GM12892 (cell line): Measurements from ENCODE around the gene ZNF816.
"Not testable (repeated sequence)": the region's sequence is repeated elsewhere in the genome, so short reads cannot be mapped to it uniquely, and the experiment has no call there.

Experiments used
- DNase-seq: peaks from one replicate; pipeline ENCODE4 v3.0.0; 2011; ENCODE audit not compliant: insufficient read length
- FAIRE-seq: peaks from 2 replicates; lab custom pipeline; 2011; peaks lifted over from hg19 to GRCh38; lab: Jason Lieb, UNC
- POLR2A ChIP-seq: IDR thresholded peaks from 2 replicates; pipeline ENCODE4 v1.6.1; 2011; ENCODE audit warnings: low read depth, low read length, control low read depth
- POLR2AphosphoS5 ChIP-seq: IDR thresholded peaks from 2 replicates; pipeline ENCODE4 v1.6.1; 2011; ENCODE audit warnings: low read depth, low read length, control low read depth
- TAF1 ChIP-seq: IDR thresholded peaks from 2 replicates; pipeline ENCODE4 v1.6.1; 2011; ENCODE audit warnings: low read depth, mild to moderate bottlenecking, control low read depth, low read length, borderline replicate concordance

The ZNF816 gene

GRCh38 chr19:52991484-52991883 is 28.8 kb upstream of the ZNF816 start:
- TF ChIP-seq POLR2A: no peak
- TF ChIP-seq TAF1: no peak
- DNase-seq: no peak

GRCh38 chr19:52990759-52991418 is 28.2 kb upstream of the ZNF816 start:
- DNase-seq (no peak), FAIRE-seq (no peak)
- TF ChIP-seq TAF1 (no peak), POLR2AphosphoS5 (no peak), POLR2A (no peak)

More at GRCh38 chr19:52991484-52991883, 28.8 kb upstream of the ZNF816 start:
- no peak for FAIRE-seq

- FAIRE-seq (no peak), DNase-seq (no peak)
- TF ChIP-seq POLR2A: no peak
- no peak for TF ChIP-seq POLR2AphosphoS5
- no peak for TF ChIP-seq TAF1
These were observed 25.8 kb upstream of the ZNF816 start for GRCh38 chr19:52988506-52988905.

- DNase-seq: no peak
- no peak for FAIRE-seq
- TF ChIP-seq POLR2AphosphoS5: no peak
- no peak for TF ChIP-seq POLR2A
- TF ChIP-seq TAF1: no peak
These were observed 24.5 kb upstream of the ZNF816 start for GRCh38 chr19:52987221-52987620.

GRCh38 chr19:52983167-52983566 is 20.5 kb upstream of the ZNF816 start:
- FAIRE-seq, DNase-seq: not testable (repeated sequence)

GRCh38 chr19:52981329-52981728 is 18.6 kb upstream of the ZNF816 start:
- TF ChIP-seq POLR2A (no peak), POLR2AphosphoS5 (no peak), TAF1 (no peak)
- FAIRE-seq: no peak
- no peak for DNase-seq

- FAIRE-seq (no peak), DNase-seq (no peak)
- TF ChIP-seq POLR2AphosphoS5 (no peak), TAF1 (no peak), POLR2A (no peak)
These were observed 5.1 kb upstream of the ZNF816 start for GRCh38 chr19:52967772-52968171.

GRCh38 chr19:52963247-52963618 is 552 bp upstream of the ZNF816 start:
- DNase-seq (no peak), FAIRE-seq (no peak)
- no peak for TF ChIP-seq POLR2AphosphoS5
- no peak for TF ChIP-seq POLR2A
- TF ChIP-seq TAF1: no peak

GRCh38 chr19:52961981-52962380 is 700 bp downstream of the ZNF816 start:
- DNase-seq (no peak), FAIRE-seq (peak; percentile 9)
- no peak for TF ChIP-seq TAF1
- no peak for TF ChIP-seq POLR2A
- TF ChIP-seq POLR2AphosphoS5: no peak

GRCh38 chr19:52959613-52960295 is 2.9 kb downstream of the ZNF816 start:
- FAIRE-seq (peak; percentile 9), DNase-seq (no peak)
- no peak for TF ChIP-seq POLR2A
- no peak for TF ChIP-seq POLR2AphosphoS5
- TF ChIP-seq TAF1: no peak

GRCh38 chr19:52957591-52957990 is 5.1 kb downstream of the ZNF816 start:
- TF ChIP-seq POLR2AphosphoS5 (no peak), POLR2A (no peak), TAF1 (no peak)
- FAIRE-seq: no peak
- DNase-seq: no peak

GRCh38 chr19:52956917-52957316 is 5.8 kb downstream of the ZNF816 start:
- TF ChIP-seq POLR2AphosphoS5: no peak
- TF ChIP-seq POLR2A: no peak
- TF ChIP-seq TAF1: no peak
- DNase-seq: no peak
- FAIRE-seq: no peak
